ENCODE data around the gene FOXD4L1. TPM values are rescaled to one million over a fixed set of nuclear protein-coding genes. Genes with fewer than 3 reads are reported as not detected.

Gene FOXD4L1
- total RNA-seq (2022; extraction: Qiagen RNA extraction; ENCODE audit: low read depth): 0.31 to 0.87 TPM (median 0.33 TPM) in 5 replicates

DNA sequence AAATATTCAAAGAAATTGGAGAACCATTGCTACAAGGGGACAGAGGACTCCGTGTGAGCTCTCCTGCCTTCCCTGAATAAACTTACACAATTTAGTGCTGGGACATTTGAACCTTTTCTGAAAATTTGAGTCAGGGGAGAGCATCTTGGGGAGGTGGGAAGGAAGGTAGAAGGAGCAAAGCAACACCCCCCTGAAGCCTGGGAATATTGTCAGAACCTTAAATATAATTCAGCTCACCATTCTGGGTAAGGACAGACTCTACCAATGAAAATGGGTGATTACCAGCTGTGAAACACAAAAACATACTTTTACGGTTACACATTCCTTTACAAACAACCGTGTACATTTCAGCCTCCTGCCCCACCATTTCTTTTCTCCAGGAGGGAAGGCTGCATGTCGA, at the start of gene FOXD4L1:
FOXD4L1 (plus strand) TSS at position 301 of the 400 bp plus-strand sequence. CDS start 592 bp downstream, outside the sequence.

Other genes starting within 250 kb of the FOXD4L1 start
- gene PAX8, start 219.7 kb upstream of the FOXD4L1 start, total RNA-seq (2022; extraction: Qiagen RNA extraction; ENCODE audit: low read depth): 0.55 to 1.5 TPM (median 0.63 TPM) in 5 replicates
- 40.3 to 44.0 TPM (median 42.6 TPM) in 5 replicates for gene ZNG1B, start 61.0 kb upstream of the FOXD4L1 start, total RNA-seq (2022; extraction: Qiagen RNA extraction; ENCODE audit: low read depth)
- 6.9 to 10.8 TPM (median 9.1 TPM) in 5 replicates for gene RABL2A, start 128.6 kb downstream of the FOXD4L1 start, total RNA-seq (2022; extraction: Qiagen RNA extraction; ENCODE audit: low read depth)